DMS153 treated with DMSO at 0.1 percent for 48 hours (cell line): Measurements from ENCODE around the gene LATS2.
A peak's percentile ranks its signal among the peaks of the same experiment; 100 is the strongest.
"Not testable (repeated sequence)": the region's sequence is repeated elsewhere in the genome, so short reads cannot be mapped to it uniquely, and the experiment has no call there.

Experiments
- DNase-seq: peaks from one replicate; lab custom pipeline; 2025; ENCODE audit not compliant: unreplicated experiment; lab: John Stamatoyannopoulos, UW

Gene LATS2

GRCh38 chr13:20968745-20969144 lies 92.6 kb downstream of the LATS2 start:
- DNase-seq = no peak

DNA sequence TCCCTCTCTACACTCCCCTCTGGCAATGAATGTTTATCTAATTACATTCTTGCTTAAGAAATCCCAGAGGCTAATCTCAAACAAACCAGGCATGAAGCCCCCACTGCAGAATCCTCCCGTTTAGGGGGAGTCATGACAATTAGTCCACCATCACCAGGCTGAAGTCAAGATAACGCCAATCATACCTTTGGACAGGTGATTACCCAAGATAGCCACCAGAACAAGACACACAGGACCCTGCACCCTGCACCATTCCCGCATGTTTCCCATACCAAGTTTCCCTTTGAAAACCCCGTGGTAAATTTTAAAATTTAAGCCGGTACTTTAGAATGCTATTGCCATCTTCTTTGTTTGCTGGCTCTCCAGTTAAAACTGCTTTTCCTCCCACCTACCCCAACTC lies 94.0 kb downstream of the LATS2 start:
- DNase-seq = no peak

DNA sequence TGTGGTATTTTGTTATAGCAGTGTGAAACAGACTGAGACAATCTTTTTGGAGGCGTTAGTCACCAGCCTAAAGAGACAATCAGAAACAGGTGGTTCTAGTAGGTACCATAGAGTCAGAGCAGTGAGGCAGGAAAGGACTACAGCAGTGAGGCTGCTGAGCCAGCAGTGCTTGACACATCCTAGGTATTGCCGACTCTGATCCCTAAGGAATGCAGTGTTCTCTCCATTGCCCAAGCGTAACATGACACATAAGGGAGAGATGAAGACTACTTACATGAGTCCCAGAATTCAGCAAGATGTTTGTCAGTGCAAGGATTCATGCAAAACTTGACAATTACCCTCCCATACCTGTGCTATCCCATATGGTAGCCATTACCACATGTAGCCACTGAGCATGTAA lies 96.5 kb downstream of the LATS2 start:
- no peak for DNase-seq

- not testable (repeated sequence) for DNase-seq
Measured at GRCh38 chr13:20961663-20962062, 99.7 kb downstream of the LATS2 start.

DNA sequence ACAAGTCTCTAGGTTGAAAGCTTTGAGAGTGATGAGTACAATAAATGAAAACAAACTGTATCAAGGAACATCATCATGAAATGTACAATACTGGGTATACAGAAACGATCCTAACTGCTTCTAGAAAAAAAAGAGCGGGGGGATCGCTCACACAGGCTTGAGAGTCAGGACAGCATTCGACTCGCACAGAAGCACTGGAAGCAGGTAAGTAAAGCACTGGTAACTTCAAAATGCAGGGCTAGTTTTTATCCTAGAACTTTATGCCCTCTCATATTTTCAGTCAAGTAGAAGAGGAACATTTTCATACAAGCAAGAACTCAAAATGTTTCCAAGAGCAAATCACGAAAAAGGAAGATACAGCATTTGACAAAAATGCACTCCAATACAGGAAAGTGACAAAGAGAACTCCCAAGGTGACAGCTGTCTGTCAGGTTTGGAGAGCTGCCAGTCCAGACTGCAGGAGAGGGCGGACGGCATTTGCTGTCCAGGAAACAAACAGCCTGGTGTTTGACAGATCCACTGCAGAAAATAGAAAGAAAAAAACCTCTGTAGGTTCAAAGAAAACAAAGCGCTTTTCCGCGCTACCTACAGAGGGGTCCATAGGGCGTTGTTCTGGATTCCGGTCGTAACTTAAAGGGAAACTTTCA lies 100.6 kb downstream of the LATS2 start:
- DNase-seq = no peak

GRCh38 chr13:20957049-20957620 lies 104.3 kb downstream of the LATS2 start:
- DNase-seq = not testable (repeated sequence)

DNA sequence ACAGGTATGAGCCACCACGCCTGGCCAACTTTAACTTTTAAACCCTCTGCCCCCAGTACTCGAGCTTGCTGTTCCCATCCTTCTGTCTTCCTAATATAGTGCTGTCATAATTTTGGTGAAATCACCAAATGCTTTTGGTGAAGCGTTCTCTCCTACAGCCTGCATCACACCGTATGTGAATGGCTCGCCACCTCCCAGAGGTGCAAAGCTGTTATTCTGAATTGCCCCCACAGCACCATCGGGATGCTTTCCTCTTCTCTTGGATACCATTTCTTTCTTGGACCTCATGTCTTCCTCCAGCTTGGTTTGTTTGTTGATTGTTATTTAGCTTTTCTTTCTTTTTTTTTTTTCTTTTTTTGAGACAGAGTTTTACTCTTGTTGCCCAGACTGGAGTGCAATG lies 105.9 kb downstream of the LATS2 start:
- DNase-seq = no peak

DNA sequence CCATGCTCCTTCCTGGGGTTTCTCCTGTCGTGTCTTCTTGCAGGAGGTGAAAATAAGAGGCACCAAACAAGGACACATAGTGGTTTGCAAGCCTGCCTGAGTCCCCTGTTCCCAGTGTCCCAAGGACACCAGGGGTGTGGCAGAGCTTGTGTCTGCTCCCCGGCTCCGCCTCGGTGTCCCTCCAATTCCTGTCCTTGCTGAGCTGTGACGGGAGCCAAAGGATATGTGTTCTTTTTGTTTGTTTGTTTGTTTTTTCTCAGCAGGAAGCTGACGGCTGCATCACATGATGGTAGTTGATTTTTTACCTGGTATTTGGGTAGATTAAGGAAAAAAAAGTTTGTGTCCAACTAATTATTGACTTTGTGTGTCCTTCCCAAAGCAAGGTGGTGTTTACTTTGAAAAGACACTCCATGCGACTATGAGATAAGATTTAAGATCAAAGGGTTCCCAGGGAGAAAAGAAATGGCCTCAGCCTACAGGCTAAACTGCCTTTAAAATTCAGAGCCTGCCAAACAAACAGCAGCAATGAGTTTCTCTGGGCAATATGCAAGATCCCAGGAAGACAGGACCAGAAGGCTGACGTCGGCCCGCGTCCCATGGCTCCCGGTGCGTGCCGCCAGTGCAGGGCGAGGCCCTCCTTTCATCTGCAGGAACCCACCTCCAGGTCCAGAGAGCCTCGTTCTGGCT lies 108.0 kb downstream of the LATS2 start:
- DNase-seq = no peak

GRCh38 chr13:20952838-20953237 lies 108.5 kb downstream of the LATS2 start:
- no peak for DNase-seq

DNA sequence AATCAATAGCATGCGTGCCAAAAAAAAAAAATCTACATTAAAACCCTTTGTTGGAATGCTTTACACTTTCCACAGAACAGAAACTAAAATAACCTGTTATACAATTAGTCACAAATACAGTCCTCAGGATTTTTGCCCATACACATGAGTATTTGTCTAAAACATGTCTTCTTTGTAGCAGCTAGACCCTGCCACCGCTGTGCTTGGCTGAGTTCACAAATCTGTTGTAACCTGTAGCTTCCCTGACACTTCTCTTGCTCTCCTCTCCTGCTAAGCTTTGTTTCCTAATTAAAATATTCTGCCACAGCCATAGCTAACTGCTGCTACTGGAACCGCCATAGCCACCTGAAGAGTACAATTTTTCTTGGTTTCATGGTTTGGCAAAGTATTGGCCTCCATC lies 113.4 kb downstream of the LATS2 start:
- DNase-seq = not testable (repeated sequence)

DNA sequence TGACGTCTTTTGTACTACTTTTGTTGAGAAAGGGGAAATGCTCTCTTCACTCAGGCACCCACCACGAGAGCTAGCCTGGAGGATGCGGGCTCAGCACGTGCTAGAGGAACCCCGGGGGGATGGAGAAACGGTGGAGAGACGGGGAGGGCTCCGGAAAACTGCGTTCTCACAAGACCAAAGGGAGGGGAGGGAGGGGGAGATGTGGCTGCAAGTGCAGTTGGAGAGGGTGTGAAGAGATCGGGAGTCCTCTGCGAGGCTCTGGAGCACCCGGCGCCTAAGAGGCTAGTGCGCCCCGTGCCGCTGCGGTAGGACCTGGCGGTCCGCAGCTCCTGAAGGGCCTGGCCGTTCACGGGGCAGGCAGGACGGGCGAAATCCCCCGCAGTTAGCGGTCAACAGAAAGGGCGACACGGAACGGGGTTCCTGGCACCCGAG lies 115.4 kb downstream of the LATS2 start:
- DNase-seq = no peak

DNA sequence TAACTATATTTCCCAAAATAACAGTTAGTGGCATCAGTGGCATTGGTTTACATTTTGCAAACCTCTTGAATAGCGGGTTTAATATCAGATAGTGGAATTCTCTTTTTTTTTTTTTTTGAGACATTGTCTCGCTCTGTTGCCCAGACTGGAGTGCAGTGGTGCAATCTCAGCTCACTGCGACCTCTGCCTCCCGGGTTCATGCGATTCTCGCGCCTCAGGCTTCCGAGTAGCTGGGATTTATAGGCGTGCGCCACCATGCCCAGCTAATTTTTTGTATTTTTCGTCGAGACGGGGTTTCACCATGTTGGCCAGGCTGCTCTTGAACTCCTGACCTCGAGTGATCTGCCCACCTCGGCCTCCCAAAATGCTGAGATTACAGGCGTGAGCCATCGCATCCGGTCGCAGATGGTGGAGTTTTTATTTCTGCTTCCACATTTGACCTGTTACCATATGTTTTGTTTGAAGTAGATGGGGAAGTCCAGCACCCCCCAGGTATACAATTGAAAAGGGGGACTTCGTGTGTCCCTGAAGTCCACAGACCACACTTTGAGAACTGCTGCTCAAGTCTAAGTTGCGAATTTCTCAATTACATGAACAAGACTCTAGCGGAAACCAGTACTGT lies 118.3 kb downstream of the LATS2 start:
- DNase-seq = no peak

DNA sequence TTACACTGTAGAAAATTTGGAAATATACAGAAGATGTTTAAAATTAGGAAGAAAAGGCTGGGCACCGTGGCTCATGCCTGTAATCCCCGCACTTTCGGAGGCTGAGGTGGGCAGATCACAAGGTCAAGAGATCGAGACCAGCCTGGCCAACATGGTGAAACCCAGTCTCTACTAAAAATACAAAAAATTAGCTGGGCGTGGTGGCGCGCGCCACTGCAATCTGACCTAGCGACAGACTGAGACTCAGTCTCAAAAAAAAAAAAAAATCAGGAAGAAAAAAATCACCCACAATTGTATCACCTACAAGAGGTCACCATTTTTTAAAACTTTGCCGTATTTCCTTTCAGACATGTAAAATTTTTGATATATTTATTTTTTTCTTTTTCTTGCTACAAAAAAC lies 120.9 kb downstream of the LATS2 start:
- not testable (repeated sequence) for DNase-seq

DNA sequence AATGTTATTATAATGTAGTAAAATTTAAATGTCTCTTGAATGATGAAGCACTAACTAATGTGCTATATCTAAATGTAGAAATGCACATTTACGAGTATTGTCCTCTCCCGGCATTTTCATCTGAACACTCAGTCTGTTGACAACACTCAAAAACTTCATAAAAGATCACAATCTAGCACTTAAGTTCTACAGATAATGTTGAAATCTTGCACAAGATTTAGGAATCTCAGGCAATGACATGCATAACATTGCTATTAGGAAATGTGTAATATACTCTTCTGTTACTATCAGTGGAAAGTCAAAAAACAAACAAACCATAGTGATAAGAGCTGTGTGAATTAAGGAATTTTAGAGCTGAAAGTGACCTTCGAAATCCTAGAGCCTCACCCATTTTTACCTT lies 121.3 kb downstream of the LATS2 start:
- DNase-seq = no peak

GRCh38 chr13:20939662-20940061 lies 121.7 kb downstream of the LATS2 start:
- DNase-seq = no peak

DNA sequence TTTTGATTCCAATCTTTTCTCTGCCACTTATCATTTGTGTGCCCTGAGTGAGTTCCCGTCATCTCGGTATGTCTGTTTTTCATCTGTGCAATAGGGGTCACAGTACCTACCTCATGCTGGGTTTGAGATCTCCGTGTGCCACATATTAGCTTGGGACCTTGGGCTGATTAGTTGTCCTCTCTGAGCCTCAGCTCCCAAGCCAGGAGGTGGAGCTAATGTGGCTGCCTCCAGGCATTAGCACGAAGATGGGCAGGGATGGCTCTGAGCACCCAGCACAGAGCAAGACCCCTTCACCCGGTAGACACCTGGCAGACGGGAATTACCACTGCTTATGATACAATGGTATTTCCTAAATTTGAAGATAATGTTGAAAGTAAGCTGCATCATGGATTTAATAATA lies 123.1 kb downstream of the LATS2 start:
- no peak for DNase-seq

DNA sequence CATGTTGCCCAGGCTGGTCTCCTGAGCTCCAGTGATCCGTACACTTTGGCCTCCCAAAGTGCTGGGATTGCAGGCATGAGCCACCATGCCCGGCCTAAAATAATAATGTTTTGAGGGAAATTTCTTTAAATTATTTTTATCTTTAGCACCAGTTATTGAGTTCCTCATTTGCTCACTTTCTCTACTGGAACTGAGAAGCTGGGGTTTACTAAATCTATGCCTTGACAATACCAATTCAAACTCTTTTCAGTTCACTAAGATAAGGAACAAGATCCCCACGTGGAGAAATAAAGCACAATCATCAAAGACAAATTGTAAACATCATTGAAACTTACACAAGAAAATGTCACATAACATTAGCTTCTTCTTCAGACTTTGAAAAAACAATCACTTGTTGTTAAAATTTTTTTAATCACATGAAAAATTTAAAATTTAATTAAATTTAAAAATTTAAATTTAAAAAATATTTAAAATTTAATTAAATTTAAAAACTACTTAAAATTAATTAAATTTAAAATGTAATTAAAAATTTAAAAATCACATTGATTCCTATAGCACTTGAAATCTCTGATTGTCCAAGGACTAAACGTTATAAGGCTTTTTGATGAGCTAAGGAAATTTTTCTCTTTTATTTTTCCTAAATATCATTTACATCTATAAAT lies 133.7 kb downstream of the LATS2 start:
- DNase-seq = no peak

DNA sequence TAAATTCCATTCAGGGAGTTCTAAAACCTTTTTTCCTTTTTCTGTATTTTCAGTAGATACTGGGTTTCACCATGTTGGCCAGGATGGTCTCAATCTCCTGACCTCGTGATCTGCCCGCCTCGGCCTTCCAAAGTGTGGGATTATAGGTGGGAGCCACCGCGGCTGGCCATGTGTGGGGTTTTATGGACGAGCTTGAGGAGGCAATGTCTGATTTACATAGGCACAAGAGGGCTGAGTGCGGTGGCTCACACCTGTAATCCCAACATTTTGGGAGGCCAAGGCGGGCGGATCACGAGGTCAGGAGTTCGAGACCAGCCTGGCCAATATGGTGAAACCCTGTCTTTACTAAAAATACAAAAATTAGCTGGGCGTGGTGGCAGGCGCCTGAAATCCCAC lies 136.0 kb downstream of the LATS2 start:
- DNase-seq = not testable (repeated sequence)

- peak; percentile 19 for DNase-seq
Measured at GRCh38 chr13:20924758-20925394, 136.5 kb downstream of the LATS2 start.

DNA sequence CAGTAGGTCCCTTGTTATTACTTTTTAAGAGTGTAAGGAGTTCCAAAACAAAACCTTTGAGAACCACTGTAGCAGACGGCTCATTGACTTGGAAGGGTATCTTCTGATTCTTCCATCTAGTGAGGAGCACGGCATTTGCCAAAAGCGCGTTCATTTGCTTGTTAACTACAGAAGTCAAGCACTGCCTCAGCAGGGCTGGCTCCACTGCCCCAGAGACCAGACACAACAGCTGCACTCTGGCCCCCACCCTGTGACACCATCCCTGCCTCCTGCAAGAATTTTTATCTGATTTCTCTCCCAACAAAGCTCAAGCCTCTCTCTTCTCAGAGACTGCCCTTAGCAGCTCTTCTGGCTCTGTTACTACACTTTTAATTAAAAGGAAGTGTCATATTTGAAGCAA lies 138.1 kb downstream of the LATS2 start:
- DNase-seq = no peak
